GM23338 (cell line): ENCODE results near the gene TMC2.

Experiments
- CREB1 ChIP-seq: fragments of 250-450 bp; sonication (Bioruptor Pico); IDR thresholded peaks from 2 replicates; pipeline ENCODE4 v1.5.0; 2020; ENCODE audit warnings: low read depth, mild to moderate bottlenecking, moderate library complexity
- EZH2 ChIP-seq: fragments of 200-600 bp; sonication (generic); IDR thresholded peaks from one replicate; pipeline ENCODE4 v1.8.0; 2017; ENCODE audit warnings: antibody characterized with exemption, mild to moderate bottlenecking, low read depth; ENCODE audit not compliant: unreplicated experiment
- JUNB ChIP-seq: IDR thresholded peaks from one replicate; pipeline ENCODE4 v1.6.1; 2016; ENCODE audit warnings: antibody characterized with exemption; ENCODE audit not compliant: unreplicated experiment
- NANOG ChIP-seq: IDR thresholded peaks from 2 replicates; pipeline ENCODE4 v1.6.1; 2016; ENCODE audit warnings: antibody characterized with exemption, borderline replicate concordance
- POLR2AphosphoS5 ChIP-seq: IDR thresholded peaks from 2 replicates; pipeline ENCODE4 v1.6.1; 2016; ENCODE audit warnings: antibody characterized with exemption, low read depth
- STAT1 ChIP-seq: IDR thresholded peaks from one replicate; pipeline ENCODE4 v1.6.1; 2016; ENCODE audit warnings: antibody characterized with exemption; ENCODE audit not compliant: unreplicated experiment
- ZNF331 ChIP-seq: fragments of 250-450 bp; sonication (Bioruptor Pico); IDR thresholded peaks from 2 replicates; pipeline ENCODE4 v1.5.0; 2020; ENCODE audit warnings: low read depth, mild to moderate bottlenecking, moderate library complexity
- TF ChIP-seq, protein P1 (sequence below), 2 experiments: fragments of 200-600 bp in 1 of 2; sonication (generic) in 1 of 2; conservative IDR thresholded peaks; 2 replicates each; pipeline versions ENCODE4 v1.5.1 to v1.6.1; 2016 to 2017; ENCODE audit warnings: antibody characterized with exemption in 2 of 2, low read depth in 2 of 2, mild to moderate bottlenecking in 2 of 2, moderate library complexity in 1 of 2
- TF ChIP-seq, protein P2 (sequence below): IDR thresholded peaks from one replicate; pipeline ENCODE4 v1.6.1; 2018; ENCODE audit warnings: antibody characterized with exemption; ENCODE audit not compliant: unreplicated experiment

DNA sequence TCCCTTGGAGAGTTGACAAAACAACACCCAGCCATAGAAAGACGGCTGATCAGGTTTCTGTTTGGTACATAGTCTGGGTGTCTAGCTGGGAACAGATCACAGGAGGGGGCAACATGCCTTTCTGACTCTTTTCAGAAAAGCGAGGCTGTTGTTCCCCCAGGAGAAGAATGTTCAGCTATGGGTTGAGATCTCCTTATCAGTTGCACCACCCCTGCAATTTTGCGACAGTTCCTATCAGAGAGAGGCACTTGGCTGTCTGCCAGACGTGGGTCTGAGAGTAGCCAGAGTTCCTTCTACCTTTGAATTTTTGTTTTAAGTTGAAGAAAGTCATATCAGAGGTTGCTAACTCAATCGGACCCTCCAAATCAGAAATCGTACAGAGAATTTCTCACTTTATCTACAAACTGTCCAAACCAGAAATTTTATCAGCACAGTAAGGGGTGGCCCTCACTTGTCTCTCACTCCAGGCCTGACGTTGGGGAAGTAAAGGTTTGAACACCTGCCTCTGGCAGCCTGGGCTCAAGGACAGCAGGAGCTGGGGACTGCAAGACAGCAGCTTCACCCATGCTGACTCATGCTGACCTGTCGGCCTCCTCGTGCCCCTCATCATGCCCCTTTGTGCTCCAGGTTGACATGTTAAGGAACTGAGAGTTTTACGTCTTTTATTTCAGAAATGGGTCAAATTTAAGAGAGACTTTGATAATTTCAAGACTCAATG is 42.3 kb downstream of the TMC2 start:
- TF ChIP-seq POLR2AphosphoS5 (no peak), CREB1 (no peak), EZH2 (no peak), NANOG (no peak), ZNF331 (no peak), JUNB (no peak), STAT1 (no peak)
- TF ChIP-seq, protein P1, sequence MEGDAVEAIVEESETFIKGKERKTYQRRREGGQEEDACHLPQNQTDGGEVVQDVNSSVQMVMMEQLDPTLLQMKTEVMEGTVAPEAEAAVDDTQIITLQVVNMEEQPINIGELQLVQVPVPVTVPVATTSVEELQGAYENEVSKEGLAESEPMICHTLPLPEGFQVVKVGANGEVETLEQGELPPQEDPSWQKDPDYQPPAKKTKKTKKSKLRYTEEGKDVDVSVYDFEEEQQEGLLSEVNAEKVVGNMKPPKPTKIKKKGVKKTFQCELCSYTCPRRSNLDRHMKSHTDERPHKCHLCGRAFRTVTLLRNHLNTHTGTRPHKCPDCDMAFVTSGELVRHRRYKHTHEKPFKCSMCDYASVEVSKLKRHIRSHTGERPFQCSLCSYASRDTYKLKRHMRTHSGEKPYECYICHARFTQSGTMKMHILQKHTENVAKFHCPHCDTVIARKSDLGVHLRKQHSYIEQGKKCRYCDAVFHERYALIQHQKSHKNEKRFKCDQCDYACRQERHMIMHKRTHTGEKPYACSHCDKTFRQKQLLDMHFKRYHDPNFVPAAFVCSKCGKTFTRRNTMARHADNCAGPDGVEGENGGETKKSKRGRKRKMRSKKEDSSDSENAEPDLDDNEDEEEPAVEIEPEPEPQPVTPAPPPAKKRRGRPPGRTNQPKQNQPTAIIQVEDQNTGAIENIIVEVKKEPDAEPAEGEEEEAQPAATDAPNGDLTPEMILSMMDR (conservative IDR thresholded peaks at IDR 0.05; ENCODE audit: low read depth in 2 of 2) = no peak
- TF ChIP-seq, protein P2, sequence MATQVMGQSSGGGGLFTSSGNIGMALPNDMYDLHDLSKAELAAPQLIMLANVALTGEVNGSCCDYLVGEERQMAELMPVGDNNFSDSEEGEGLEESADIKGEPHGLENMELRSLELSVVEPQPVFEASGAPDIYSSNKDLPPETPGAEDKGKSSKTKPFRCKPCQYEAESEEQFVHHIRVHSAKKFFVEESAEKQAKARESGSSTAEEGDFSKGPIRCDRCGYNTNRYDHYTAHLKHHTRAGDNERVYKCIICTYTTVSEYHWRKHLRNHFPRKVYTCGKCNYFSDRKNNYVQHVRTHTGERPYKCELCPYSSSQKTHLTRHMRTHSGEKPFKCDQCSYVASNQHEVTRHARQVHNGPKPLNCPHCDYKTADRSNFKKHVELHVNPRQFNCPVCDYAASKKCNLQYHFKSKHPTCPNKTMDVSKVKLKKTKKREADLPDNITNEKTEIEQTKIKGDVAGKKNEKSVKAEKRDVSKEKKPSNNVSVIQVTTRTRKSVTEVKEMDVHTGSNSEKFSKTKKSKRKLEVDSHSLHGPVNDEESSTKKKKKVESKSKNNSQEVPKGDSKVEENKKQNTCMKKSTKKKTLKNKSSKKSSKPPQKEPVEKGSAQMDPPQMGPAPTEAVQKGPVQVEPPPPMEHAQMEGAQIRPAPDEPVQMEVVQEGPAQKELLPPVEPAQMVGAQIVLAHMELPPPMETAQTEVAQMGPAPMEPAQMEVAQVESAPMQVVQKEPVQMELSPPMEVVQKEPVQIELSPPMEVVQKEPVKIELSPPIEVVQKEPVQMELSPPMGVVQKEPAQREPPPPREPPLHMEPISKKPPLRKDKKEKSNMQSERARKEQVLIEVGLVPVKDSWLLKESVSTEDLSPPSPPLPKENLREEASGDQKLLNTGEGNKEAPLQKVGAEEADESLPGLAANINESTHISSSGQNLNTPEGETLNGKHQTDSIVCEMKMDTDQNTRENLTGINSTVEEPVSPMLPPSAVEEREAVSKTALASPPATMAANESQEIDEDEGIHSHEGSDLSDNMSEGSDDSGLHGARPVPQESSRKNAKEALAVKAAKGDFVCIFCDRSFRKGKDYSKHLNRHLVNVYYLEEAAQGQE = no peak
